Activated CD8-positive, alpha-beta memory T cell treated with anti-CD3 and anti-CD28 coated beads for 36 hours (primary cell): Measurements from ENCODE around the gene ADGRL3. TPM values are rescaled to one million over a fixed set of nuclear protein-coding genes. Genes with fewer than 3 reads are reported as not detected.

Source experiments
- CTCF ChIA-PET: fragments of 350-600 bp; sonication (Branson Sonifier 250); formaldehyde crosslinking; loops from one replicate; lab custom pipeline; 2021; ENCODE audit warnings: antibody characterized with exemption; lab: Charles Lee
- POLR2A ChIA-PET: fragments of 350-600 bp; sonication (Branson Sonifier 250); formaldehyde crosslinking; loops from one replicate; lab custom pipeline; 2021; ENCODE audit warnings: antibody characterized with exemption; lab: Charles Lee
- total RNA-seq, 2 experiments: library from RNA; stranded (reverse); gene quantifications; one replicate each; pipeline ENCODE4 v1.2.3, GENCODE V29; 2021

ADGRL3 gene
- total RNA-seq, 2 experiments from 2014 or later, result not detected

- CTCF ChIA-PET, result no interaction called here
- POLR2A ChIA-PET, result no interaction called here
Observed at GRCh38 chr4:61992351-61992750, 792.2 kb downstream of the ADGRL3 start.

- ChIA-PET POLR2A (no interaction called here), CTCF (no interaction called here)
Observed at GRCh38 chr4:61994036-61994435, 793.9 kb downstream of the ADGRL3 start.

GRCh38 chr4:61995717-61996340 is 795.7 kb downstream of the ADGRL3 start:
- ChIA-PET POLR2A (no interaction called here), CTCF (no interaction called here)

- ChIA-PET POLR2A (no interaction called here), CTCF (no interaction called here)
Observed at GRCh38 chr4:61996943-61997342, 796.8 kb downstream of the ADGRL3 start.

- ChIA-PET POLR2A (no interaction called here), CTCF (no interaction called here)
Observed at GRCh38 chr4:61997831-61998230, 797.7 kb downstream of the ADGRL3 start.

- ChIA-PET POLR2A (no interaction called here), CTCF (no interaction called here)
Observed at GRCh38 chr4:62003695-62004094, 803.6 kb downstream of the ADGRL3 start.

GRCh38 chr4:62004881-62005280 is 804.8 kb downstream of the ADGRL3 start:
- CTCF ChIA-PET, result no interaction called here
- POLR2A ChIA-PET, result no interaction called here

- ChIA-PET POLR2A (no interaction called here), CTCF (no interaction called here)
Observed at GRCh38 chr4:62006108-62006507, 806.0 kb downstream of the ADGRL3 start.

- POLR2A ChIA-PET, result no interaction called here
- CTCF ChIA-PET, result no interaction called here
Observed at GRCh38 chr4:62015043-62015739, 815.1 kb downstream of the ADGRL3 start.

- ChIA-PET CTCF (no interaction called here), POLR2A (no interaction called here)
Observed at GRCh38 chr4:62018537-62018936, 818.4 kb downstream of the ADGRL3 start.

GRCh38 chr4:62023633-62024032 is 823.5 kb downstream of the ADGRL3 start:
- CTCF ChIA-PET, result no interaction called here

GRCh38 chr4:62028745-62029144 is 828.6 kb downstream of the ADGRL3 start:
- CTCF ChIA-PET, result no interaction called here

More at GRCh38 chr4:62023633-62024032, 823.5 kb downstream of the ADGRL3 start:
- POLR2A ChIA-PET, result no interaction called here

GRCh38 chr4:62030958-62031357 is 830.8 kb downstream of the ADGRL3 start:
- CTCF ChIA-PET, result no interaction called here
- POLR2A ChIA-PET, result no interaction called here

More at GRCh38 chr4:62028745-62029144, 828.6 kb downstream of the ADGRL3 start:
- POLR2A ChIA-PET, result no interaction called here

GRCh38 chr4:62037571-62037970 is 837.4 kb downstream of the ADGRL3 start:
- POLR2A ChIA-PET, result no interaction called here

GRCh38 chr4:62051332-62051731 is 851.2 kb downstream of the ADGRL3 start:
- CTCF ChIA-PET, result no interaction called here
- POLR2A ChIA-PET, result no interaction called here

More at GRCh38 chr4:62037571-62037970, 837.4 kb downstream of the ADGRL3 start:
- CTCF ChIA-PET, result no interaction called here

- ChIA-PET CTCF (no interaction called here), POLR2A (no interaction called here)
Observed at GRCh38 chr4:62053974-62054373, 853.8 kb downstream of the ADGRL3 start.

GRCh38 chr4:62057031-62057430 is 856.9 kb downstream of the ADGRL3 start:
- POLR2A ChIA-PET, result no interaction called here
- CTCF ChIA-PET, result no interaction called here

- CTCF ChIA-PET, result no interaction called here
- POLR2A ChIA-PET, result no interaction called here
Observed at GRCh38 chr4:62058571-62058970, 858.4 kb downstream of the ADGRL3 start.

- POLR2A ChIA-PET, result no interaction called here
Observed at GRCh38 chr4:62070291-62070852, 870.2 kb downstream of the ADGRL3 start.

GRCh38 chr4:62075089-62075488 is 875.0 kb downstream of the ADGRL3 start:
- ChIA-PET POLR2A (no interaction called here), CTCF (no interaction called here)

More at GRCh38 chr4:62070291-62070852, 870.2 kb downstream of the ADGRL3 start:
- CTCF ChIA-PET, result no interaction called here

- POLR2A ChIA-PET, result no interaction called here
- CTCF ChIA-PET, result no interaction called here
Observed at GRCh38 chr4:62075521-62075920, 875.4 kb downstream of the ADGRL3 start.
